ENCODE results near the gene ARID2.

Gene ARID2

GRCh38 chr12:45933504-45933903 lies 204.0 kb downstream of the ARID2 start:
- no peak for DNase-seq (ENCODE audit: low spot score)

DNA sequence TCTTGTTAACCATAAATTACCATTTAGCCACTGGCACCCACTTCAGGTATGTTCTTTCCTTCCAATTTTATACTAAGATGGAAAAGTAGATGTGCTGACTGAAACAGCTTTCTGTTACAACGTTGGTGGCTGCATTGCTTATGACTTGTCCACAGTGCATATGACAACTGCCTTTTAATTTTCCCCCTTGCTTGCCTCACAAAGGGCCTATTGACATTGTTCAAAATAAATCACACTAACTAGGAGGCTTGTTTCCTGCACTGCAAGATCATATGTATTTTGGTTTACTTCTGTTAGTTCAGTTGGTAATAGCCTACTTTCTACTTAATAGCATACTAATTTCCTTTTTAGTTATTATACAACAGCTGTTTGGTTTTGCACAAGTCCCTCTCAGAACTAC lies 205.4 kb downstream of the ARID2 start:
- DNase-seq (ENCODE audit: low spot score): no peak

DNA sequence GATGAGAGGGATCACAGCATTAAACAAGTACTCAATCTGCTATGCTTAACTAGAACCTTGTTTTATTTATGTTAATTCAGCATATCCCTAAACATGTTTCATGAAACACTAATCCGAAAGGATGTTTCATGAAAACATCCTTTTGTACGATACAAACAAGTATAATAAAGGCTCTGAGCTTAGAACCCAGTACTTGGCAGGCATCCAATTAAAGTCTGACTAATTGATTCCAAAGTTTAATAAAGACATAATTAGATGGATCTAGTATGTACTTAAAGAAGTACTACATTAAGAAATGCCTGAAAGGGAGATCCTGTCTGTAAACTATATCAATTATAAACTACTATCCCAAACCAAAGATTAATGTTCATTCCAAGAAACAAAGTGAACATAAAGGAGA lies 209.1 kb downstream of the ARID2 start:
- DNase-seq (ENCODE audit: low spot score): no peak

DNA sequence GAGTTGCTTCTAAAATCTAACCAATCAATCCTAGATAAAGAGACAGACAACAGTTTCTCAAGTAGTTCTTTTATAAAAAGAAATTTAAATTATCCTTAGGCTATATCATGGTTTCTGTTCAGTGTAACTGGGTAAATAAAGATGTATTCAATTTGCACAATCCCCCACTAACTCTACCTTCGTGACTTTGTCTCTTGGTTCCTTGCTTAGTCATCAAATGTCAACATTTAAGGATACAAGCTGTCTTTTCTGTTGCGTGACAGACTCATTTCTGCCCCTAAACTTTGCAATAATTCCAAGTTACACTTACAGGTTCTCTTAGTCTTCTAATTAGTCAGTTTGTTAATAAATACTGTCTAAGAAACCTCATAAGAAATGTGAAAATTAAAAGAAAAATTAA lies 210.3 kb downstream of the ARID2 start:
- no peak for DNase-seq (ENCODE audit: low spot score)

- DNase-seq (ENCODE audit: low spot score): no peak
Measured at GRCh38 chr12:45944771-45945170, 215.3 kb downstream of the ARID2 start.

GRCh38 chr12:45946435-45946834 lies 216.9 kb downstream of the ARID2 start:
- no peak for DNase-seq (ENCODE audit: low spot score)

DNA sequence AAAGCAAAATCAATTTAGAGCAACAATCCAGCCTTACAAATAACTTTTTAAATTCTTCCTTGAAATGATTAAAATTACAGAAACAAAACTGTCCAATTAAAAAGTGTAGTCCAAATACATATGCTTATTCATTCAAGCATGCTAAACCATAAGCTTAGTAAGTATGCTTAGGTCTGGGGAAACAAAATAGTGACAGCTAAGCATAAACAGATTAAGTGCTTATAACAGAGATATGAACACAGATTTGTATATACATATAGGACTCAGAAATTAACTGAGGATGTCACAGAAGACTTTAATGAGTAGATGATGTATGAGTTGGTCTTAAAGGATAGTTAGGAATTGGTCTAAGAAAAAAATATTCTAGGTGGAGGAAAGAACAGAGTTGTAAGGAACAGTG lies 219.0 kb downstream of the ARID2 start:
- no peak for DNase-seq (ENCODE audit: low spot score)

All from AG08395 (cell line).